AG04449 (cell line): ENCODE results near the gene RAE1.

Source experiments
- CTCF ChIA-PET: fragments of 350-600 bp; formaldehyde crosslinking; extraction: SDS; loops from one replicate; lab custom pipeline; 2021; ENCODE audit warnings: antibody characterized with exemption; lab: Yijun Ruan, JAX
- POLR2A ChIA-PET: fragments of 400-600, 350-600 bp; formaldehyde crosslinking; extraction: SDS; loops from one replicate; lab custom pipeline; 2020; ENCODE audit warnings: antibody characterized with exemption, inconsistent platforms; lab: Yijun Ruan, JAX
- DNase-seq: peaks from one replicate; pipeline ENCODE4 v3.0.0-alpha.2; 2010; ENCODE audit warnings: low read depth, low spot score
- H3K4me3 ChIP-seq: 2 replicates; pipeline ENCODE4 v1.5.1; 2011; ENCODE audit warnings: low read depth, mild to moderate bottlenecking, control low read depth, low read length
- TF ChIP-seq, protein P1 (sequence below): IDR thresholded peaks from one replicate; pipeline ENCODE4 v1.5.1; 2011; ENCODE audit warnings: mild to moderate bottlenecking, moderate library complexity, low read length, control low read depth, inconsistent platforms; ENCODE audit not compliant: insufficient read depth; ENCODE audit errors: missing control alignments

The RAE1 gene

GRCh38 chr20:57392512-57393271 lies 41.6 kb downstream of the RAE1 start:
- POLR2A ChIA-PET = no interaction called here
- TF ChIP-seq, protein P1, sequence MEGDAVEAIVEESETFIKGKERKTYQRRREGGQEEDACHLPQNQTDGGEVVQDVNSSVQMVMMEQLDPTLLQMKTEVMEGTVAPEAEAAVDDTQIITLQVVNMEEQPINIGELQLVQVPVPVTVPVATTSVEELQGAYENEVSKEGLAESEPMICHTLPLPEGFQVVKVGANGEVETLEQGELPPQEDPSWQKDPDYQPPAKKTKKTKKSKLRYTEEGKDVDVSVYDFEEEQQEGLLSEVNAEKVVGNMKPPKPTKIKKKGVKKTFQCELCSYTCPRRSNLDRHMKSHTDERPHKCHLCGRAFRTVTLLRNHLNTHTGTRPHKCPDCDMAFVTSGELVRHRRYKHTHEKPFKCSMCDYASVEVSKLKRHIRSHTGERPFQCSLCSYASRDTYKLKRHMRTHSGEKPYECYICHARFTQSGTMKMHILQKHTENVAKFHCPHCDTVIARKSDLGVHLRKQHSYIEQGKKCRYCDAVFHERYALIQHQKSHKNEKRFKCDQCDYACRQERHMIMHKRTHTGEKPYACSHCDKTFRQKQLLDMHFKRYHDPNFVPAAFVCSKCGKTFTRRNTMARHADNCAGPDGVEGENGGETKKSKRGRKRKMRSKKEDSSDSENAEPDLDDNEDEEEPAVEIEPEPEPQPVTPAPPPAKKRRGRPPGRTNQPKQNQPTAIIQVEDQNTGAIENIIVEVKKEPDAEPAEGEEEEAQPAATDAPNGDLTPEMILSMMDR = no peak
- H3K4me3 ChIP-seq = peak overlapping the region; percentile 68
- CTCF ChIA-PET = interaction anchor here (1.1 to 2.1 kb wide), 3 partner anchors 11 to 103 kb away, joined by 4 to 9 read pairs (median 8); no protein-coding TSS in a partner anchor
- no peak for DNase-seq

- DNase-seq = no peak
- TF ChIP-seq, protein P1 = no peak
- H3K4me3 ChIP-seq = no peak overlapping the region; the same call in 1 of the 2 replicates
- ChIA-PET CTCF (interaction anchor here (0.9 to 2.1 kb wide), 2 partner anchors 12 to 102 kb away, joined by 3 to 8 read pairs; no protein-coding TSS in a partner anchor), POLR2A (no interaction called here)
These were observed 42.5 kb downstream of the RAE1 start for GRCh38 chr20:57393321-57394120.

- no peak overlapping the region for H3K4me3 ChIP-seq
- CTCF ChIA-PET = interaction anchor here (0.9 kb wide), 2 partner anchors 9 to 13 kb away, joined by 3 to 5 read pairs; no protein-coding TSS in a partner anchor
- TF ChIP-seq, protein P1 = no peak
- POLR2A ChIA-PET = no interaction called here
- DNase-seq = no peak
These were observed 43.3 kb downstream of the RAE1 start for GRCh38 chr20:57394121-57395082.

DNA sequence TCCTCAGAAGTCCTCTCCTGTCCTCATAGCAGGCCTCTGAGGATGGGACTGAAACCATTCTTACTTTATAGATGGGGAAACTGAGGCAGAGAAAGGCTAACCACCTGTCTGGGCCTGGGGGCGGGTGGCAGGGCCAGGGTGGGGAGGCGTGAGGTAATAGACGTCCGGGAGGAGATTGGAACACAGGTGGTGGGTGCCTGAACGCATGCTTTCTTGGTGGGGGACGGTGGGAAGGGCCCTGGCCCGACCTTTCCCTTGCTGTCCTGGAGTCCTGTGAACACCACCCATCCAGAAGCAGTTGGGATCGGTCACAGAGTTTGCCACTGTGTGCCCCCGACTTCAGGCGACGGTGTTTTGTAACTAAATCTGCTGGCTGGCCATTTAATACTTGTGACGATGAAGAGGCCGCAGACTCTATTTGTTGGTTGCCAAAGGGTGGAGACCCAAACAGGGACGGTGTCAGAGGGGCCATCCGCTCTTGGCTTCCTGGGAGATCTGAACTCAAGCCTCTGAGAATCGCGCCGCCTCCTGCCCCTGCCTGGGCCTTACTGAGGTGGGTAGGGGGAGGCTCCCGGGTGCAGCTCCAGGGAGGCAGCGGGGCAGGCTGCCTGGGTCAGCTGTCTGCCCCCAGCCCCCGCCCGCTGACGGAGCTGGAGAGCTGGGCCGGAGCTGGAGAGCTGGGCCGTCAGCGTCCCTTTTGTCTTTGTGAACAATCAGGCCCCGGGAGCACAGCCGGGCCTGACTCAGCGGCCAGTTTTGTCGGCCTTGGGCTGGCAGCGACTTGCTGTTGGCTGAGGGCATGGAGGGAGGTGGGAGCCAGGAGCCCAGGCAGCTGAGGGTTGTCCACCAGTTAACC lies 44.3 kb downstream of the RAE1 start:
- ChIA-PET POLR2A (interaction anchor here (0.7 kb wide), 1 partner anchor 206 kb away, joined by 3 read pairs; no protein-coding TSS in a partner anchor), CTCF (no interaction called here)
- H3K4me3 ChIP-seq = no peak overlapping the region

More for the DNA sequence above, 44.3 kb downstream of the RAE1 start:
- TF ChIP-seq, protein P1 = no peak
- DNase-seq = no peak
